Upper lobe of right lung (tissue), 1 donor: Measurements from ENCODE around the gene DRC7. TPM values are rescaled to one million over a fixed set of nuclear protein-coding genes. Genes with fewer than 3 reads are reported as not detected.

Experiments used
- ATAC-seq: fragments of 200-7000 bp; cut with Tn5 transposase; one replicate; pipeline ENCODE4 v1.9.1; 2020; ENCODE audit warnings: mild to moderate bottlenecking, moderate library complexity
- DNase-seq: peaks from one replicate; pipeline ENCODE4 v3.0.0-alpha.2; 2020
- H3K27ac ChIP-seq: fragments of 200-600 bp; one replicate; pipeline ENCODE4 v1.8.0; 2022
- H3K27me3 ChIP-seq: fragments of 200-600 bp; one replicate; pipeline ENCODE4 v1.8.0; 2022; ENCODE audit warnings: mild to moderate bottlenecking
- H3K36me3 ChIP-seq: fragments of 200-600 bp; one replicate; pipeline ENCODE4 v1.8.0; 2022
- H3K4me1 ChIP-seq: fragments of 200-600 bp; one replicate; pipeline ENCODE4 v1.8.0; 2022
- H3K4me3 ChIP-seq: fragments of 200-600 bp; one replicate; pipeline ENCODE4 v1.8.0; 2022; ENCODE audit warnings: mild to moderate bottlenecking
- H3K9me3 ChIP-seq: fragments of 200-600 bp; one replicate; pipeline ENCODE4 v1.8.0; 2022
- intact Hi-C: fragments of 100-400 bp; cut with DNase I; formaldehyde crosslinking; loops from one replicate; pipeline ENCODE4 v1.11.0; 2022
- total RNA-seq: library from RNA; stranded (reverse); fragmentation: NEBNext Ultra II Directional; extraction: Animal tissue kit (Norgen Biotek cat#: 25700); gene quantifications from one replicate; pipeline ENCODE4 v1.2.1, GENCODE V29; 2021
- TF ChIP-seq, protein P1 (sequence below): fragments of 200-600 bp; IDR thresholded peaks from one replicate; pipeline ENCODE4 v1.8.0; 2022; ENCODE audit warnings: antibody characterized with exemption
- donor health status: DM: no; HTN: yes; CAD: no; lungs with severe emphysema.

The DRC7 gene
- total RNA-seq, 1 donor from 2014 or later, result not detected

GRCh38 chr16:57765160-57765728 lies 70.6 kb downstream of the DRC7 start:
- Histone ChIP-seq H3K9me3 (no peaks in the 10 kb centered on the region), H3K27ac (no peak overlapping the region), H3K27me3 (no peaks in the 10 kb centered on the region), H3K4me1 (peaks cover 3% of the 10 kb centered on the region), H3K36me3 (peaks cover 61% of the 10 kb centered on the region), H3K4me3 (no peak overlapping the region)
- no peak for DNase-seq
- TF ChIP-seq, protein P1, sequence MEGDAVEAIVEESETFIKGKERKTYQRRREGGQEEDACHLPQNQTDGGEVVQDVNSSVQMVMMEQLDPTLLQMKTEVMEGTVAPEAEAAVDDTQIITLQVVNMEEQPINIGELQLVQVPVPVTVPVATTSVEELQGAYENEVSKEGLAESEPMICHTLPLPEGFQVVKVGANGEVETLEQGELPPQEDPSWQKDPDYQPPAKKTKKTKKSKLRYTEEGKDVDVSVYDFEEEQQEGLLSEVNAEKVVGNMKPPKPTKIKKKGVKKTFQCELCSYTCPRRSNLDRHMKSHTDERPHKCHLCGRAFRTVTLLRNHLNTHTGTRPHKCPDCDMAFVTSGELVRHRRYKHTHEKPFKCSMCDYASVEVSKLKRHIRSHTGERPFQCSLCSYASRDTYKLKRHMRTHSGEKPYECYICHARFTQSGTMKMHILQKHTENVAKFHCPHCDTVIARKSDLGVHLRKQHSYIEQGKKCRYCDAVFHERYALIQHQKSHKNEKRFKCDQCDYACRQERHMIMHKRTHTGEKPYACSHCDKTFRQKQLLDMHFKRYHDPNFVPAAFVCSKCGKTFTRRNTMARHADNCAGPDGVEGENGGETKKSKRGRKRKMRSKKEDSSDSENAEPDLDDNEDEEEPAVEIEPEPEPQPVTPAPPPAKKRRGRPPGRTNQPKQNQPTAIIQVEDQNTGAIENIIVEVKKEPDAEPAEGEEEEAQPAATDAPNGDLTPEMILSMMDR, result no peak
- intact Hi-C loops, result no loop called here
- no peak for ATAC-seq

- ATAC-seq (no peak), DNase-seq (no peak)
- intact Hi-C loops, result no loop called here
These were observed 72.2 kb downstream of the DRC7 start for GRCh38 chr16:57766714-57767348.

GRCh38 chr16:57769541-57770145 lies 75.0 kb downstream of the DRC7 start:
- DNase-seq, result no peak
- peaks cover 63% of the 10 kb centered on the region for H3K36me3 ChIP-seq
- H3K4me1 ChIP-seq, result no peaks in the 10 kb centered on the region
- no peak for ATAC-seq
- no peaks in the 10 kb centered on the region for H3K27me3 ChIP-seq
- TF ChIP-seq, protein P1, result no peak
- H3K9me3 ChIP-seq, result no peaks in the 10 kb centered on the region
- H3K4me3 ChIP-seq, result no peak overlapping the region
- intact Hi-C loops, result no loop called here
- H3K27ac ChIP-seq, result no peak overlapping the region

More at GRCh38 chr16:57766714-57767348, 72.2 kb downstream of the DRC7 start:
- Histone ChIP-seq H3K9me3 (no peaks in the 10 kb centered on the region), H3K4me3 (no peak overlapping the region), H3K4me1 (peaks cover 3% of the 10 kb centered on the region), H3K36me3 (peaks cover 65% of the 10 kb centered on the region), H3K27ac (no peak overlapping the region), H3K27me3 (no peaks in the 10 kb centered on the region)
- TF ChIP-seq, protein P1, result no peak

GRCh38 chr16:57770361-57770760 lies 75.8 kb downstream of the DRC7 start:
- TF ChIP-seq, protein P1, result no peak
- Histone ChIP-seq H3K36me3 (peaks cover 62% of the 10 kb centered on the region), H3K27me3 (no peaks in the 10 kb centered on the region), H3K9me3 (no peaks in the 10 kb centered on the region), H3K4me1 (no peaks in the 10 kb centered on the region), H3K4me3 (no peak overlapping the region), H3K27ac (no peak overlapping the region)
- ATAC-seq, result no peak
- no peak for DNase-seq
- intact Hi-C loops, result no loop called here

GRCh38 chr16:57771141-57771785 lies 76.7 kb downstream of the DRC7 start:
- Histone ChIP-seq H3K36me3 (peaks cover 55% of the 10 kb centered on the region), H3K9me3 (no peaks in the 10 kb centered on the region), H3K4me1 (no peaks in the 10 kb centered on the region), H3K27ac (no peak overlapping the region), H3K27me3 (no peaks in the 10 kb centered on the region), H3K4me3 (no peak overlapping the region)
- TF ChIP-seq, protein P1, result no peak
- intact Hi-C loops, result no loop called here
- no peak for ATAC-seq
- no peak for DNase-seq
